H1 (cell line): ENCODE results near the gene DOK1.

Experiments used
- CEBPB ChIP-seq: IDR thresholded peaks from 2 replicates; pipeline ENCODE4 v1.6.1; 2012; ENCODE audit warnings: low read depth, low read length
- EZH2 ChIP-seq: fragments of 200-600 bp; sonication (generic); IDR thresholded peaks from 2 replicates; pipeline ENCODE4 v1.7.1; 2012; ENCODE audit warnings: low read depth, mild to moderate bottlenecking, moderate library complexity, low read length, inconsistent platforms; ENCODE audit not compliant: severe bottlenecking
- HDAC6 ChIP-seq: IDR thresholded peaks from one replicate; pipeline ENCODE4 v1.7.1; 2012; ENCODE audit warnings: low read depth, mild to moderate bottlenecking, inconsistent platforms, low read length, moderate library complexity
- POLR2A ChIP-seq, 2 experiments: IDR thresholded peaks; 1 replicate in 1 of 2; 2 replicates in 1 of 2; pipeline ENCODE4 v1.6.1; 2011; ENCODE audit warnings: low read depth in 2 of 2, low read length in 2 of 2, mild to moderate bottlenecking in 2 of 2; ENCODE audit errors: control extremely low read depth in 1 of 2
- RAD21 ChIP-seq, 2 experiments: IDR thresholded peaks in 1 of 2; conservative IDR thresholded peaks in 1 of 2; 2 replicates each; pipeline ENCODE4 v1.6.1; 2011; ENCODE audit warnings: low read depth in 2 of 2, low read length in 2 of 2, improper control_type of control experiment in 1 of 2, inconsistent platforms in 1 of 2, mild to moderate bottlenecking in 1 of 2, moderate library complexity in 1 of 2
- RFX5 ChIP-seq: IDR thresholded peaks from 2 replicates; pipeline ENCODE4 v1.6.1; 2011; ENCODE audit warnings: low read depth, low read length, improper control_type of control experiment, borderline replicate concordance
- SRF ChIP-seq: IDR thresholded peaks from 2 replicates; pipeline ENCODE4 v1.6.1; 2011; ENCODE audit warnings: mild to moderate bottlenecking, low read depth, low read length, moderate library complexity
- TCF12 ChIP-seq: IDR thresholded peaks from 2 replicates; pipeline ENCODE4 v1.6.1; 2011; ENCODE audit warnings: low read depth, mild to moderate bottlenecking, low read length
- ZNF274 ChIP-seq: IDR thresholded peaks from 2 replicates; pipeline ENCODE4 v1.7.0; 2012; ENCODE audit warnings: low read length, borderline replicate concordance; ENCODE audit errors: extremely low read depth
- TF ChIP-seq, protein P1 (sequence below): IDR thresholded peaks from 2 replicates; pipeline ENCODE4 v1.6.1; 2012; ENCODE audit warnings: inconsistent platforms
- TF ChIP-seq, protein P2 (sequence below): IDR thresholded peaks from 2 replicates; pipeline ENCODE4 v1.6.1; 2011; ENCODE audit warnings: low read length, improper control_type of control experiment
- TF ChIP-seq, protein P3 (sequence below), 3 experiments: IDR thresholded peaks; 1 replicate in 2 of 3; 2 replicates in 1 of 3; pipeline versions ENCODE4 v1.5.1 to v1.6.1; 2011; ENCODE audit warnings: low read length in 3 of 3, mild to moderate bottlenecking in 3 of 3, inconsistent platforms in 2 of 3, low read depth in 1 of 3, moderate library complexity in 1 of 3; ENCODE audit not compliant: insufficient read depth in 1 of 3; ENCODE audit errors: control extremely low read depth in 1 of 3

DNA sequence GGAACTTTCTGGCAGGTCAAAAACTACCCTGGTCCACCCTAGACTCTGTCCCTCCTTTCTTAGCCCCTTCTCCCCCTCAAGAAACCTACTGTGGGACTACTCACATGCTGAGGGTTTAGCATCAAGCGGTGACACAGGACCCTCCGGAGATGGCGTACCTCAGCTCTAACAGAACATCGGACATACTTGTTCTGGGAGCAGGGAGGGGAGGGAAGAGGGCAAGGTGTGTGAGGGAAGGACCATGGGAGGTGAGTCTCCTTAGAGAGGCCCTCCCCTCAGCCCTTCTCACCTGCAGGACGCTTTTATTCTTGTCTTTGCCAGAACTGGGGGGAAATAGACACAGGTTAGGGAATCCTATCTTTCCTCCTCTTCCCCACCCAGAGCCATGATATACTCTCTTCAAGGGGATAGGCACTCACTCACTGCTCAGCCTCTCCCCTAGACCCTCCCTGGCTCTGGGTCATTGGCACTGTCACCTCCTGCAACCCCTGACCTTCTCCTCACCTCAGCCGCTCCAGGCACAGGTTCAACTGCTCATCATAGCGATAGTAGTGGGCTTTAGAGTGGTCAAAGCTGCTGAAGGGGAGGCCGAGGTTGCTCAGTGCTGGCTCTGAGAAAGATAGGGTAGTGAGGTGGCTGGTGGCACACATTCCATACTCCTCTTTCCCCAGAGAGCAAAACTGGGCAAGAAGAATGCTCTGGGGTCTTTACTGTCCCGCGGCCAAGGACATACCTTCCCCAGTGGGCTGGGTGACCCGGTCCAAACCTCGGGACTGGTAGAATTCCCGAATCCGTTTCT, 48.9 kb upstream of the DOK1 start:
- TF ChIP-seq, protein P1, sequence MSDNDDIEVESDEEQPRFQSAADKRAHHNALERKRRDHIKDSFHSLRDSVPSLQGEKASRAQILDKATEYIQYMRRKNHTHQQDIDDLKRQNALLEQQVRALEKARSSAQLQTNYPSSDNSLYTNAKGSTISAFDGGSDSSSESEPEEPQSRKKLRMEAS = no peak
- no peak for TF ChIP-seq RAD21 (IDR thresholded peaks at IDR 0.05 in 1 of 2, conservative IDR thresholded peaks at IDR 0.05 in 1 of 2; ENCODE audit: low read depth in 2 of 2, low read length in 2 of 2)
- TF ChIP-seq EZH2 = no peak
- TF ChIP-seq RFX5 = no peak
- no peak for TF ChIP-seq CEBPB
- TF ChIP-seq, protein P2, sequence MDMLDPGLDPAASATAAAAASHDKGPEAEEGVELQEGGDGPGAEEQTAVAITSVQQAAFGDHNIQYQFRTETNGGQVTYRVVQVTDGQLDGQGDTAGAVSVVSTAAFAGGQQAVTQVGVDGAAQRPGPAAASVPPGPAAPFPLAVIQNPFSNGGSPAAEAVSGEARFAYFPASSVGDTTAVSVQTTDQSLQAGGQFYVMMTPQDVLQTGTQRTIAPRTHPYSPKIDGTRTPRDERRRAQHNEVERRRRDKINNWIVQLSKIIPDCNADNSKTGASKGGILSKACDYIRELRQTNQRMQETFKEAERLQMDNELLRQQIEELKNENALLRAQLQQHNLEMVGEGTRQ = no peak
- TF ChIP-seq, protein P3, sequence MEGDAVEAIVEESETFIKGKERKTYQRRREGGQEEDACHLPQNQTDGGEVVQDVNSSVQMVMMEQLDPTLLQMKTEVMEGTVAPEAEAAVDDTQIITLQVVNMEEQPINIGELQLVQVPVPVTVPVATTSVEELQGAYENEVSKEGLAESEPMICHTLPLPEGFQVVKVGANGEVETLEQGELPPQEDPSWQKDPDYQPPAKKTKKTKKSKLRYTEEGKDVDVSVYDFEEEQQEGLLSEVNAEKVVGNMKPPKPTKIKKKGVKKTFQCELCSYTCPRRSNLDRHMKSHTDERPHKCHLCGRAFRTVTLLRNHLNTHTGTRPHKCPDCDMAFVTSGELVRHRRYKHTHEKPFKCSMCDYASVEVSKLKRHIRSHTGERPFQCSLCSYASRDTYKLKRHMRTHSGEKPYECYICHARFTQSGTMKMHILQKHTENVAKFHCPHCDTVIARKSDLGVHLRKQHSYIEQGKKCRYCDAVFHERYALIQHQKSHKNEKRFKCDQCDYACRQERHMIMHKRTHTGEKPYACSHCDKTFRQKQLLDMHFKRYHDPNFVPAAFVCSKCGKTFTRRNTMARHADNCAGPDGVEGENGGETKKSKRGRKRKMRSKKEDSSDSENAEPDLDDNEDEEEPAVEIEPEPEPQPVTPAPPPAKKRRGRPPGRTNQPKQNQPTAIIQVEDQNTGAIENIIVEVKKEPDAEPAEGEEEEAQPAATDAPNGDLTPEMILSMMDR (IDR thresholded peaks at IDR 0.05; ENCODE audit: control extremely low read depth in 1 of 3, insufficient read depth in 1 of 3, low read depth in 1 of 3, low read length in 3 of 3) = no peak
- no peak for TF ChIP-seq TCF12
- no peak for TF ChIP-seq SRF
- TF ChIP-seq ZNF274 = no peak
- TF ChIP-seq POLR2A (IDR thresholded peaks at IDR 0.05; ENCODE audit: control extremely low read depth in 1 of 2, low read depth in 2 of 2, low read length in 2 of 2) = no peak
- no peak for TF ChIP-seq HDAC6
